HCT116 (cell line): ENCODE results near the gene CDX1. TPM values are rescaled to one million over a fixed set of nuclear protein-coding genes. Genes with fewer than 3 reads are reported as not detected.

ENCODE experiments used
- ATAC-seq: fragments of 200-7000 bp; cut with Tn5 transposase; 2 replicates; pipeline ENCODE4 v1.9.1; 2020; ENCODE audit warnings: mild to moderate bottlenecking, moderate library complexity
- BruUV-seq: library from RNA; stranded (reverse); fragments of 400-500 nt; replicated peaks from 2 replicates; lab custom pipeline; 2021; lab: Mats Ljungman, UMichigan
- CTCF ChIA-PET: fragments of 300-600 bp; sonication (Branson Sonifier 250); formaldehyde crosslinking; loops from one replicate; lab custom pipeline; 2021; ENCODE audit warnings: antibody characterized with exemption; lab: Charles Lee
- POLR2A ChIA-PET: fragments of 300-600, 350-600 bp; sonication (Branson Sonifier 250); formaldehyde crosslinking; loops from one replicate; lab custom pipeline; 2021; ENCODE audit warnings: antibody characterized with exemption; lab: Charles Lee
- RAD21 ChIA-PET, 2 experiments: fragments of 300-600 bp; sonication (Branson Sonifier 250); formaldehyde crosslinking; loops; one replicate each; lab custom pipeline; 2023; ENCODE audit warnings: low total read pairs in 2 of 2; ENCODE audit not compliant: uncharacterized antibody in 2 of 2, unreplicated experiment in 2 of 2, low non-redundant PET in 1 of 2; lab: Charles Lee
- DNase-seq: peaks from one replicate; pipeline ENCODE4 v3.0.0-alpha.2; 2010; ENCODE audit warnings: low read depth, low spot score
- H2AFZ ChIP-seq: fragments of 200-600 bp; shearing (Covaris generic), sonication (generic); 2 replicates; pipeline ENCODE4 v1.6.1; 2017; ENCODE audit warnings: low read depth, mixed run types, mixed read lengths, antibody characterized with exemption, low read length; ENCODE audit not compliant: poor library complexity, severe bottlenecking
- H3K27ac ChIP-seq: 2 replicates; pipeline ENCODE4 v1.5.1; 2012; ENCODE audit warnings: low read depth, low read length
- H3K27me3 ChIP-seq: fragments of 200-600 bp; sonication (generic); 2 replicates; pipeline ENCODE4 v1.6.1; 2016; ENCODE audit warnings: mixed run types, low read length, mixed read lengths; ENCODE audit not compliant: insufficient read depth
- H3K36me3 ChIP-seq, 2 experiments: fragments of 200-500 bp in 1 of 2; fragments of 200-600 bp in 1 of 2; sonication (Bioruptor generic) in 1 of 2; sonication (generic) in 1 of 2; 2 replicates each; pipeline versions ENCODE4 v1.5.1 to v1.6.1; 2014 to 2016; ENCODE audit warnings: low read length in 2 of 2, inconsistent platforms in 1 of 2, mixed read lengths in 1 of 2, mixed run types in 1 of 2; ENCODE audit not compliant: insufficient read depth in 2 of 2, control insufficient read depth in 1 of 2
- H3K4me1 ChIP-seq, 2 experiments: fragments of 200-600 bp in 1 of 2; sonication (generic) in 1 of 2; 2 replicates each; pipeline versions ENCODE4 v1.5.1 to v1.6.1; 2012 to 2017; ENCODE audit warnings: low read length in 2 of 2, inconsistent platforms in 1 of 2, mild to moderate bottlenecking in 1 of 2, mixed read lengths in 1 of 2, mixed run types in 1 of 2, moderate library complexity in 1 of 2; ENCODE audit not compliant: insufficient read depth in 2 of 2, control insufficient read depth in 1 of 2
- H3K4me2 ChIP-seq: fragments of 200-600 bp; sonication (generic); 2 replicates; pipeline ENCODE4 v1.6.1; 2017; ENCODE audit warnings: mixed run types, low read length, mixed read lengths
- H3K4me3 ChIP-seq, 2 experiments: fragments of 200-600 bp in 1 of 2; sonication (generic) in 1 of 2; replicated peaks in 1 of 2; 2 replicates each; pipeline ENCODE4 v1.5.1; 2011 to 2016; ENCODE audit warnings: low read length in 2 of 2, control low read depth in 1 of 2, low read depth in 1 of 2, mild to moderate bottlenecking in 1 of 2, mixed read lengths in 1 of 2, mixed run types in 1 of 2
- H3K79me2 ChIP-seq: fragments of 200-600 bp; sonication (generic); 2 replicates; pipeline ENCODE4 v1.6.1; 2017; ENCODE audit warnings: mild to moderate bottlenecking, mixed run types, low read length, moderate library complexity, mixed read lengths; ENCODE audit not compliant: insufficient read depth
- H3K9ac ChIP-seq: fragments of 200-600 bp; sonication (generic); 2 replicates; pipeline ENCODE4 v1.6.1; 2016; ENCODE audit warnings: low read length, mixed read lengths
- H3K9me2 ChIP-seq: fragments of 200-600 bp; sonication (generic), shearing (Covaris generic); 2 replicates; pipeline ENCODE4 v1.6.1; 2017; ENCODE audit warnings: mixed run types, mild to moderate bottlenecking, moderate library complexity; ENCODE audit not compliant: insufficient read depth
- H3K9me3 ChIP-seq, 2 experiments: fragments of 200-500 bp in 1 of 2; fragments of 200-600 bp in 1 of 2; sonication (Bioruptor generic) in 1 of 2; sonication (generic) in 1 of 2; 2 replicates each; pipeline ENCODE4 v1.6.1; 2014 to 2017; ENCODE audit warnings: low read length in 2 of 2, mixed read lengths in 2 of 2, inconsistent platforms in 1 of 2, low read depth in 1 of 2, mild to moderate bottlenecking in 1 of 2, mixed run types in 1 of 2, moderate library complexity in 1 of 2; ENCODE audit not compliant: control insufficient read depth in 1 of 2, insufficient read depth in 1 of 2
- H4K20me1 ChIP-seq: fragments of 200-600 bp; sonication (generic), shearing (Covaris generic); 2 replicates; pipeline ENCODE4 v1.6.1; 2017; ENCODE audit warnings: mixed run types, mild to moderate bottlenecking, moderate library complexity; ENCODE audit not compliant: insufficient read depth
- ATF3 ChIP-seq: IDR thresholded peaks from 2 replicates; pipeline ENCODE4 v1.6.1; 2012
- ELF1 ChIP-seq: IDR thresholded peaks from 2 replicates; pipeline ENCODE4 v1.6.1; 2012; ENCODE audit warnings: low read depth, borderline replicate concordance
- FOSL1 ChIP-seq: IDR thresholded peaks from 2 replicates; pipeline ENCODE4 v1.6.1; 2012; ENCODE audit warnings: low read depth
- POLR2AphosphoS5 ChIP-seq: IDR thresholded peaks from 2 replicates; pipeline ENCODE4 v1.6.1; 2011; ENCODE audit warnings: mild to moderate bottlenecking, low read depth, low read length, moderate library complexity
- REST ChIP-seq: IDR thresholded peaks from 2 replicates; pipeline ENCODE4 v1.6.1; 2012; ENCODE audit warnings: low read depth
- TCF7L2 ChIP-seq: IDR thresholded peaks from 2 replicates; pipeline ENCODE4 v1.7.0; 2011; ENCODE audit warnings: borderline replicate concordance, inconsistent platforms; ENCODE audit not compliant: insufficient read depth, insufficient read length; ENCODE audit errors: extremely low read depth
- ZBTB33 ChIP-seq: IDR thresholded peaks from 2 replicates; pipeline ENCODE4 v1.6.1; 2011; ENCODE audit warnings: mild to moderate bottlenecking, low read length, moderate library complexity; ENCODE audit not compliant: insufficient replicate concordance; ENCODE audit errors: extremely low read depth
- intact Hi-C: fragments of 100-400 bp; cut with micrococcal nuclease; formaldehyde crosslinking; loops from 2 replicates; pipeline ENCODE4 v1.10.0; 2022
- total RNA-seq: library from RNA; stranded (reverse); gene quantifications from one replicate; pipeline ENCODE4 v1.2.1, GENCODE V29; 2021; ENCODE audit not compliant: unreplicated experiment

Gene CDX1
- total RNA-seq, 1 experiment from 2014 or later, result not detected

- intact Hi-C loops, result no loop called here
- Histone ChIP-seq H3K36me3 (no peaks in the 10 kb centered on the region), H3K9me3 (no peaks in the 10 kb centered on the region), H3K4me1 (peaks cover 0 to 12% of the 10 kb centered on the region in 2 experiments; a peak in 2 of 4 replicates), H2AFZ (no peak overlapping the region), H3K9me2 (no peaks in the 10 kb centered on the region), H4K20me1 (no peaks in the 10 kb centered on the region), H3K4me3 (no peak overlapping the region), H3K27ac (no peak overlapping the region), H3K27me3 (no peaks in the 10 kb centered on the region), H3K79me2 (no peaks in the 10 kb centered on the region), H3K9ac (no peak overlapping the region), H3K4me2 (no peak overlapping the region)
- peak; percentile 34; the same call in 1 of the 2 replicates for ATAC-seq
- BruUV-seq, result no TSS peak
- CTCF ChIA-PET, result interaction anchor here (1.5 kb wide), 1 partner anchor 31 kb away, joined by 3 read pairs; no protein-coding TSS in a partner anchor
- DNase-seq, result no peak
- POLR2A ChIA-PET, result no interaction called here
- RAD21 ChIA-PET, result no interaction called here
- TF ChIP-seq FOSL1 (no peak), REST (no peak), ELF1 (no peak), POLR2AphosphoS5 (no peak), ZBTB33 (no peak), ATF3 (no peak), TCF7L2 (no peak)
Observed at GRCh38 chr5:150206098-150206778, 39.7 kb downstream of the CDX1 start.
